Measurements from ENCODE around the gene STRA6. TPM values are rescaled to one million over a fixed set of nuclear protein-coding genes. Genes with fewer than 3 reads are reported as not detected.

Gene STRA6
- polyA plus RNA-seq, 4 donors = 25.6 to 36.8 (median 33.1) TPM

GRCh38 chr15:74184582-74185091 lies 17.9 kb downstream of the STRA6 start:
- no peak for DNase-seq (ENCODE audit: low read depth in 4 of 4, low spot score in 3 of 4)

- DNase-seq (ENCODE audit: low read depth in 4 of 4, low spot score in 3 of 4) = no peak
These were observed 20.5 kb downstream of the STRA6 start for GRCh38 chr15:74182131-74182530.

GRCh38 chr15:74180881-74181602 lies 21.5 kb downstream of the STRA6 start:
- DNase-seq (ENCODE audit: low read depth in 4 of 4, low spot score in 3 of 4) = no peak

GRCh38 chr15:74179983-74180880 lies 22.4 kb downstream of the STRA6 start:
- no peak for DNase-seq (ENCODE audit: low read depth in 4 of 4, low spot score in 3 of 4)

GRCh38 chr15:74179101-74179841 lies 23.3 kb downstream of the STRA6 start:
- no peak for DNase-seq (ENCODE audit: low read depth in 4 of 4, low spot score in 3 of 4)

- DNase-seq (ENCODE audit: low read depth in 4 of 4, low spot score in 3 of 4) = no peak
These were observed 24.1 kb downstream of the STRA6 start for GRCh38 chr15:74178326-74179100.

- no peak for DNase-seq (ENCODE audit: low read depth in 4 of 4, low spot score in 3 of 4)
These were observed 26.0 kb downstream of the STRA6 start for GRCh38 chr15:74176262-74177214.

GRCh38 chr15:74175271-74176191 lies 27.1 kb downstream of the STRA6 start:
- no peak for DNase-seq (ENCODE audit: low read depth in 4 of 4, low spot score in 3 of 4)

- no peak for DNase-seq (ENCODE audit: low read depth in 4 of 4, low spot score in 3 of 4)
These were observed 27.7 kb downstream of the STRA6 start for GRCh38 chr15:74174958-74175253.

- no peak for DNase-seq (ENCODE audit: low read depth in 4 of 4, low spot score in 3 of 4)
These were observed 28.2 kb downstream of the STRA6 start for GRCh38 chr15:74174219-74174957.

- no peak for DNase-seq (ENCODE audit: low read depth in 4 of 4, low spot score in 3 of 4)
These were observed 29.0 kb downstream of the STRA6 start, which contains the start of gene ISLR for GRCh38 chr15:74173380-74174218. Gene ISLR, plus strand, starts transcription at chr15:74173710. Its CDS starts 1,149 bp downstream, at chr15:74174859.

- no peak for DNase-seq (ENCODE audit: low read depth in 4 of 4, low spot score in 3 of 4)
These were observed 29.7 kb downstream of the STRA6 start for GRCh38 chr15:74172701-74173379.

- DNase-seq (ENCODE audit: low read depth in 4 of 4, low spot score in 3 of 4) = no peak
These were observed 30.5 kb downstream of the STRA6 start for GRCh38 chr15:74171965-74172541.

- DNase-seq (ENCODE audit: low read depth in 4 of 4, low spot score in 3 of 4) = no peak
These were observed 31.6 kb downstream of the STRA6 start for GRCh38 chr15:74170875-74171578.

Measured in right renal pelvis (tissue), 4 donors.